ENCODE measurements around the gene UGT1A6.

DNA sequence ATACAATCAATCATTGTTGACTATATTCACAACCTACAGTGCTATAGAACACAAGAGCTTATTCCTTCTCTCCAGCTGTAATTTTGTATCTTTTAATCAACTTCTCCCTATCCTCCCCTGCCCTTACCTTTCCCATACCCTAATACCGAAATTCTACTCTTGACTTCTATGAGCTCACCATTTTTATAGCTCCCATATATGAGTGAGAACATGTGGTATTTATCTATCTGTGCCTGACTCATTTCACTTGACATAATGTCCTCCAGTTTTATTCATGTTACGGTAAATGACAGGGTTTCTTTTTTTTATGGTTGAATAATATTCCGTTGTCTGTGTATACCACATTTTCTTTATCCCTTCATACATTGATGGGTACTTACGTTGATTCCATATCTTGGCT, 88.1 kb downstream of the UGT1A6 start:
- TF ChIP-seq, protein P1, sequence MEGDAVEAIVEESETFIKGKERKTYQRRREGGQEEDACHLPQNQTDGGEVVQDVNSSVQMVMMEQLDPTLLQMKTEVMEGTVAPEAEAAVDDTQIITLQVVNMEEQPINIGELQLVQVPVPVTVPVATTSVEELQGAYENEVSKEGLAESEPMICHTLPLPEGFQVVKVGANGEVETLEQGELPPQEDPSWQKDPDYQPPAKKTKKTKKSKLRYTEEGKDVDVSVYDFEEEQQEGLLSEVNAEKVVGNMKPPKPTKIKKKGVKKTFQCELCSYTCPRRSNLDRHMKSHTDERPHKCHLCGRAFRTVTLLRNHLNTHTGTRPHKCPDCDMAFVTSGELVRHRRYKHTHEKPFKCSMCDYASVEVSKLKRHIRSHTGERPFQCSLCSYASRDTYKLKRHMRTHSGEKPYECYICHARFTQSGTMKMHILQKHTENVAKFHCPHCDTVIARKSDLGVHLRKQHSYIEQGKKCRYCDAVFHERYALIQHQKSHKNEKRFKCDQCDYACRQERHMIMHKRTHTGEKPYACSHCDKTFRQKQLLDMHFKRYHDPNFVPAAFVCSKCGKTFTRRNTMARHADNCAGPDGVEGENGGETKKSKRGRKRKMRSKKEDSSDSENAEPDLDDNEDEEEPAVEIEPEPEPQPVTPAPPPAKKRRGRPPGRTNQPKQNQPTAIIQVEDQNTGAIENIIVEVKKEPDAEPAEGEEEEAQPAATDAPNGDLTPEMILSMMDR (conservative IDR thresholded peaks at IDR 0.05; ENCODE audit: low read depth, low read length) = no peak
- TF ChIP-seq EZH2phosphoT487 (IDR thresholded peaks at IDR 0.05; ENCODE audit: borderline replicate concordance, low read length) = no peak

Measured in PC-3 (cell line).